HEK293T (cell line): Measurements from ENCODE around the gene BCR.

Experiments
- ARNT ChIP-seq: fragments of 450-650 bp; IDR thresholded peaks from 2 replicates; pipeline ENCODE4 v1.6.1; 2017; ENCODE audit warnings: mild to moderate bottlenecking
- BHLHE40 ChIP-seq: fragments of 450-650 bp; IDR thresholded peaks from 2 replicates; pipeline ENCODE4 v1.6.1; 2016; ENCODE audit warnings: mild to moderate bottlenecking, moderate library complexity, borderline replicate concordance
- FOXA1 ChIP-seq: fragments of 450-650 bp; IDR thresholded peaks from 2 replicates; pipeline ENCODE4 v1.6.1; 2016; ENCODE audit warnings: mild to moderate bottlenecking
- PKNOX1 ChIP-seq: fragments of 450-650 bp; IDR thresholded peaks from 2 replicates; pipeline ENCODE4 v1.6.1; 2016
- SUZ12 ChIP-seq: fragments of 450-650 bp; IDR thresholded peaks from 2 replicates; pipeline ENCODE4 v1.6.1; 2016; ENCODE audit warnings: mild to moderate bottlenecking

GRCh38 chr22:23131931-23132330 lies 48.4 kb upstream of the BCR start:
- TF ChIP-seq SUZ12 (no peak), ARNT (no peak), BHLHE40 (no peak), FOXA1 (no peak), PKNOX1 (no peak)
